Heart left ventricle (tissue), 13 donors: Measurements from ENCODE around the gene ADAP2.

ENCODE experiments used
- POLR2A ChIP-seq, 2 donors: fragments of 450-650 bp; IDR thresholded peaks; one replicate each; pipeline ENCODE4 v1.6.1; 2017; ENCODE audit warnings: antibody characterized with exemption in 2 of 2, mild to moderate bottlenecking in 2 of 2, moderate library complexity in 2 of 2
- TF ChIP-seq, protein P1 (sequence below), 12 donors: fragments of 200-600 bp; sonication (generic) in 4 of 12; IDR thresholded peaks; one replicate each; pipeline versions ENCODE4 v1.5.0 to v1.8.0; 2018 to 2022; ENCODE audit warnings: antibody characterized with exemption in 12 of 12, mild to moderate bottlenecking in 5 of 12
- donor health status: ischemic (EF 13 %, LVEDD 7.1; RV severe dilation, severe dysfunction).
- donor health status: DM: no; HTN: yes; CAD: no.
- donor health status: DM: no; HTN: no; CAD: no.
- donor health status: ischemic (EF 25% LVEDD 6.9; RV normal size, moderate dysfunction).
- donor health status: ischemic (EF 25% LVEDD 5.7; RV mildly dilated, moderate dysfunction).
- donor health status: ischemic (EF 35%, LVEDD 5.7; RV mildly dilated, moderate dysfunction).
- donor health status: nonischemic (EF 11% LVEDD 7.7; RV severe dilation, severe dysfunction).
- donor health status: DM: yes; HTN: yes; CAD: no.
- donor health status: PGD.
- donor health status: ischemic (EF 29% LVEDD 5.4; RV normal size, mild dysfunction).
- donor health status: nonischemic (EF 23%, LVEDD 6.1; RV moderate dilation, normal function).

DNA sequence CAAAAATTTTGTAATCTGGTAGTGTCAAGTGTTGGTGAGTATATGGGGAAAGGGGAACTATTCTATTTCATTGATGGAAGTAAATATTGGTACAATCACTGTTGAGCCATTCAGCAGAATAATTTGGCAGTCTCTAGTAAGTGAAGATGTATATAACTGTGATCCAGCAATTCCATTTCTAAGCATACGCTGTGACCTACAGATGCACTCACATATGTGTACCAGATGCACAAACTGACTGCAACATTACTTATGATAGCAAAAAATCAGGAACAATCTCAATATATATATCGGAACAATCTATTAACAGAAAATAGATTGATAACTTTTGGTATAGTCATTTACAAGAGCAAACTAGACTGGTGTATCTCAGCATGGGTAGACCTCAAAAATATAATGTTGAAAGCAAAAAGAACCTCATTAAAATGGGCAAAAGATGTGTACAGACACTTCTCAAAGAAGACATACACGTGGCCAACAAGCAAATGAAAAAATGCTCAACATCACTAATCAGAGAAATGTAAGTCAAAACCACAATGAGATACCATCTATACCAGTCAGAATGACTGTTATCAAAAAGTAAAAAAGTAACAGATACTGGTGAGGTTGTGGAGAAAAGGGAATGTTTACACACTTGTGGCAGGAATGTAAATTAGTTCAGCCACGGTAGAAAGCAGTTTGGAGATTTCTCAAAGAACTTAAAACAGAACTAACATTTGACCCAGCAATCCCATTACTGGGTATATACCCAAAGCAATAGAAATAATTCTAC is 20.7 kb downstream of the ADAP2 start:
- TF ChIP-seq POLR2A (IDR thresholded peaks at IDR 0.05) = no peak
- TF ChIP-seq, protein P1, sequence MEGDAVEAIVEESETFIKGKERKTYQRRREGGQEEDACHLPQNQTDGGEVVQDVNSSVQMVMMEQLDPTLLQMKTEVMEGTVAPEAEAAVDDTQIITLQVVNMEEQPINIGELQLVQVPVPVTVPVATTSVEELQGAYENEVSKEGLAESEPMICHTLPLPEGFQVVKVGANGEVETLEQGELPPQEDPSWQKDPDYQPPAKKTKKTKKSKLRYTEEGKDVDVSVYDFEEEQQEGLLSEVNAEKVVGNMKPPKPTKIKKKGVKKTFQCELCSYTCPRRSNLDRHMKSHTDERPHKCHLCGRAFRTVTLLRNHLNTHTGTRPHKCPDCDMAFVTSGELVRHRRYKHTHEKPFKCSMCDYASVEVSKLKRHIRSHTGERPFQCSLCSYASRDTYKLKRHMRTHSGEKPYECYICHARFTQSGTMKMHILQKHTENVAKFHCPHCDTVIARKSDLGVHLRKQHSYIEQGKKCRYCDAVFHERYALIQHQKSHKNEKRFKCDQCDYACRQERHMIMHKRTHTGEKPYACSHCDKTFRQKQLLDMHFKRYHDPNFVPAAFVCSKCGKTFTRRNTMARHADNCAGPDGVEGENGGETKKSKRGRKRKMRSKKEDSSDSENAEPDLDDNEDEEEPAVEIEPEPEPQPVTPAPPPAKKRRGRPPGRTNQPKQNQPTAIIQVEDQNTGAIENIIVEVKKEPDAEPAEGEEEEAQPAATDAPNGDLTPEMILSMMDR (IDR thresholded peaks at IDR 0.05) = no peak
